ENCODE measurements around the gene MKRN1.

Gene MKRN1

DNA sequence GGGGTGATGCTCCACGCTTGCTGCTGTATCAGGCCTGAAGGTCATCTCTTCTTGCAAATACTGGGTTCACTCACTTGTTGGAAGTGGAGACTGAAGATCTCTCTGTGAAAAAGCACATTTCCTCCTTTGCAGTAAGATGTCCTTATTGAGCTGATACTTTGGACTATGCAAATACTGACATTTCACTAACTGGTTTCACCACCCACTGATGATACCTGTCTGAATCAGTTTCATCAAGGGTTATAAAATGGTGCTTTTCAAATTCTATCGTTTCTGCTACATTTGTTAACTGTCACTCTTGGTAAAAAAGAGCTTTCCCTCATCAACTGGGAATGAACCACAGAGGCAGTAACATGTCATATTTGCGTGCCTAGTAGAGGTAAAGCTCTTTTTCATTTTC, 39.9 kb downstream of the MKRN1 start:
- in situ Hi-C loops (cut with HindIII; ENCODE audit: low pct_ligation_motif_present, low sequenced_read_pairs): no loop called here
- Histone ChIP-seq H3K27ac (no peak overlapping the region), H3K27me3 (replicated peaks) (no peaks in the 10 kb centered on the region), H3K36me3 (replicated peaks) (no peaks in the 10 kb centered on the region), H3K4me3 (ENCODE audit: low read depth, low read length) (no peak overlapping the region)
- TF ChIP-seq CTCF (IDR thresholded peaks at IDR 0.05; ENCODE audit: low read depth, low read length, missing control alignments): no peak
- no peak for DNase-seq

DNA sequence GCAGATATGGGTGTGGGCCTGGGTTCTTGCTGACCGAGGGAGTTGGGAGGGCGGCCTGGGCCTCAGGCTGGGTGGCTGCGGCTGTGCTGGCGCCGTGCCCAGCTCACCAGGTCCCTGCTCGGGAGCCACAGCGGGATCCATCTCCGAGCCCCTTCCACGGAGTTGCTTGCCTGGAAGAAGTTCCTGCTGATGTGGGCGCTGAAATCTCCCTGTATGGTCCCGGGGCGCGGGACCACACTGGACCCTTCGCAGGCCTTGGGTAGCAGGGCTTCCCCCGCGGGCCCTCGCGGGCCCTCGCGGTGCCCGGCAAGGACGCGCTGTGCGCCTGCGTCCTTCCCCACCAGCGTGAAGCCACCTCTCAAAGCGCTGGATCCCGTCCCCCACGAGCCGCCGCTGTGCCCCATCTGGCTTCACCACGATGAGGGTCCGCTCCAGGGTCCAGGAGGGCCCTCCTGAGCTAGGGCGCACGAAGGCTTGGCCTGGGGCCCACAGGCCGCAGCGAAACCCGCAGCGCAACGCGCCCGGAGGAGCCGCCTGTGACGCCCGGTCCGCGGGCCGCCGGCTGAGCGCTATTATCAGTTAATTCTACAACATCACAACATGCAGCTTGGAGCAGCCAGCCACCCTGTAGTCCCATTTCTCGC, 43.9 kb downstream of the MKRN1 start:
- Histone ChIP-seq H3K27me3 (replicated peaks) (no peaks in the 10 kb centered on the region), H3K27ac (no peak overlapping the region), H3K36me3 (replicated peaks) (no peaks in the 10 kb centered on the region), H3K4me3 (ENCODE audit: low read depth, low read length) (peak overlapping the region; percentile 15)
- TF ChIP-seq CTCF (IDR thresholded peaks at IDR 0.05; ENCODE audit: low read depth, low read length, missing control alignments): no peak
- no peak for DNase-seq
- in situ Hi-C loops (cut with HindIII; ENCODE audit: low pct_ligation_motif_present, low sequenced_read_pairs): no loop called here

GRCh38 chr7:140433396-140433795, 45.9 kb downstream of the MKRN1 start:
- no peak overlapping the region for H3K4me3 ChIP-seq (ENCODE audit: low read depth, low read length)
- DNase-seq: no peak
- no peaks in the 10 kb centered on the region for H3K27me3 ChIP-seq (replicated peaks)
- H3K27ac ChIP-seq: no peak overlapping the region
- in situ Hi-C loops (cut with HindIII; ENCODE audit: low pct_ligation_motif_present, low sequenced_read_pairs): no loop called here
- no peaks in the 10 kb centered on the region for H3K36me3 ChIP-seq (replicated peaks)
- TF ChIP-seq CTCF (IDR thresholded peaks at IDR 0.05; ENCODE audit: low read depth, low read length, missing control alignments): no peak

DNA sequence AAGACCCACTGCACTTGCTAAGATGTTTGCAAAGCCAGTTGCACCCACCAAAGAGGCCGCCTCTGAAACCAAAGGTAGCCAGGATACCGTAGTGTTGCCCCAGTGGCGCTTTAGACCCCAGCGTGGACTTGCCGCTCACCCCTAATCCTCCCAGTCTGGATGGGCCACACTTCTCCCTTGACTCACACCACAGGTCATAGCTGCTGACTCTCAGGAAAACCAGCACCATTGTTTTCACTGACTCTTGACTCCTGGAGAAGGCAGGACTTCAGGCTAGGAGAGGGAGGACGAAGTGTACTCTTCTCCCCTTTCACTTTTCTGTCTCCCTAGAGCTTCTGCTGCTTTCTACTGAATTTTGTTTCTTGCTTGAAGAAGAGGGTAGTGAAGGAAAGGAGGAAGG, 53.2 kb downstream of the MKRN1 start:
- TF ChIP-seq CTCF (IDR thresholded peaks at IDR 0.05; ENCODE audit: low read depth, low read length, missing control alignments): no peak
- H3K27me3 ChIP-seq (replicated peaks): no peaks in the 10 kb centered on the region
- no peak for DNase-seq
- no peak overlapping the region for H3K4me3 ChIP-seq (ENCODE audit: low read depth, low read length)
- in situ Hi-C loops (cut with HindIII; ENCODE audit: low pct_ligation_motif_present, low sequenced_read_pairs): no loop called here
- H3K36me3 ChIP-seq (replicated peaks): no peaks in the 10 kb centered on the region
- no peak overlapping the region for H3K27ac ChIP-seq

DNA sequence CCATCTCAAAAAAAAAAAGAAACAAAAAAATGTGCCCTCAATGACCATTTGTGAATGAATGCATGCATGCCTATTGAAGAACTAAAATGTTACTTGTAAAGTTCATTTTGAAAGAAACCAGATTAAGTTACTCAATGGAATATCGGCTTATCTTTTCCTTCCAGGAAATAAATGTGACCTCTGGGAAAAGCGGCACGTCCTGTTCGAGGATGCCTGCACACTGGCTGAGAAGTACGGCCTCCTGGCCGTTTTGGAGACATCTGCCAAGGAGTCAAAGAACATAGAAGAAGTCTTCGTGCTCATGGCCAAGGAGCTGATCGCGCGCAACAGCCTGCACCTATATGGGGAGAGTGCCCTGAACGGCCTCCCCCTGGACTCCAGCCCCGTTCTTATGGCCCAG, 53.6 kb downstream of the MKRN1 start:
- H3K27me3 ChIP-seq (replicated peaks): no peaks in the 10 kb centered on the region
- H3K27ac ChIP-seq: no peak overlapping the region
- no peak overlapping the region for H3K4me3 ChIP-seq (ENCODE audit: low read depth, low read length)
- no peak for TF ChIP-seq CTCF (IDR thresholded peaks at IDR 0.05; ENCODE audit: low read depth, low read length, missing control alignments)
- no peaks in the 10 kb centered on the region for H3K36me3 ChIP-seq (replicated peaks)
- no peak for DNase-seq
- in situ Hi-C loops (cut with HindIII; ENCODE audit: low pct_ligation_motif_present, low sequenced_read_pairs): no loop called here

GRCh38 chr7:140423501-140423900, 55.8 kb downstream of the MKRN1 start:
- TF ChIP-seq CTCF (IDR thresholded peaks at IDR 0.05; ENCODE audit: low read depth, low read length, missing control alignments): no peak
- DNase-seq: no peak
- Histone ChIP-seq H3K27ac (no peak overlapping the region), H3K4me3 (ENCODE audit: low read depth, low read length) (no peak overlapping the region), H3K27me3 (replicated peaks) (no peaks in the 10 kb centered on the region), H3K36me3 (replicated peaks) (no peaks in the 10 kb centered on the region)
- in situ Hi-C loops (cut with HindIII; ENCODE audit: low pct_ligation_motif_present, low sequenced_read_pairs): no loop called here
